Hematopoietic multipotent progenitor cell treated with erythropoietin and hydrocortisone succinate and interleukin-3 and kit ligand, for 15 days (in vitro differentiated cells): ENCODE data around the gene LYSMD1.
"Not testable (repeated sequence)": the region's sequence is repeated elsewhere in the genome, so short reads cannot be mapped to it uniquely, and the experiment has no call there.

Experiments used
- DNase-seq: peaks from one replicate; pipeline ENCODE4 v3.0.0-alpha.2; 2015; ENCODE audit warnings: low spot score

LYSMD1 gene, protein sequence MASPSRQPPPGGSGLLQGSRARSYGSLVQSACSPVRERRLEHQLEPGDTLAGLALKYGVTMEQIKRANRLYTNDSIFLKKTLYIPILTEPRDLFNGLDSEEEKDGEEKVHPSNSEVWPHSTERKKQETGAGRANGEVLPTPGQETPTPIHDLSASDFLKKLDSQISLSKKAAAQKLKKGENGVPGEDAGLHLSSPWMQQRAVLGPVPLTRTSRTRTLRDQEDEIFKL

DNA sequence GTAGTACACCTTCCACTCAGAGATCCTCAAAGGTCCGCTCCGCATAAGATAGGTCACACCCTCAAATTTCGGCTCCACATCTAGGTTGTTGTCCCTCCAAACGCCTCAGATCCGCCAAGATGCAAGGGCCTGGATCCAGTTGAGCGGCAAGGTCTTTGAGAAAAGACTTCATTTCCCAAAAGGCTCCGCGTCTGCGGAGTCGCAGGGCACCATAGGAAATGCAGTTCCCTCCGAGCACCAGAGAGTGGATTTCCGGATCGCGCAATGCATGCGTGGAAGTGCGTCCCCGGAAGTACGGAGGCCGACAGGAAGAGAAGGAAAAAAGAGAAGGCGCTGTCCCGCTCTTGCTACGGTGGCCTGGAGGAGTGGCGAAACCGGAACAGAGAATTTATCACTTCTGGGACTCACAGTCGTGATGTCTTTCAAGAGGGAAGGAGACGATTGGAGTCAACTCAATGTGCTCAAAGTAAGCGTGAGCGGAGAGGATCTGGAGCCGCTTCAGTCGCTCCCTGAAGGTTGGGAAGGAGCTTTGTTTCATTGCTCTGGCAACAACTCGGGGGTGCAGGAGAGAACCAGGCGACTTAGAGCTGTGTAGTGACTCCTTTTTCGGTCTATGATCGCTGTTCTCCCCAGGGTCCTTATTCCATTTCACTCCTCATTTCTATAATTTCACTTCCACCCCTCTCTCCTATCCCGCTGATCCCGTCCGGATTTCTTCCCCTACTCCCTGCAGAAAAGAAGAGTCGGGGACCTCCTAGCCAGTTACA is at the start of gene LYSMD1, which contains the start of gene SCNM1:
Gene LYSMD1, minus strand, starts transcription at position 165 of the 767 bp plus-strand sequence. CDS start 644 bp downstream, outside the sequence.
Gene SCNM1, plus strand, starts transcription at position 407 of the 767 bp plus-strand sequence. Its CDS starts 9 bp downstream, at position 416.
- DNase-seq, result peak; percentile 98

DNA sequence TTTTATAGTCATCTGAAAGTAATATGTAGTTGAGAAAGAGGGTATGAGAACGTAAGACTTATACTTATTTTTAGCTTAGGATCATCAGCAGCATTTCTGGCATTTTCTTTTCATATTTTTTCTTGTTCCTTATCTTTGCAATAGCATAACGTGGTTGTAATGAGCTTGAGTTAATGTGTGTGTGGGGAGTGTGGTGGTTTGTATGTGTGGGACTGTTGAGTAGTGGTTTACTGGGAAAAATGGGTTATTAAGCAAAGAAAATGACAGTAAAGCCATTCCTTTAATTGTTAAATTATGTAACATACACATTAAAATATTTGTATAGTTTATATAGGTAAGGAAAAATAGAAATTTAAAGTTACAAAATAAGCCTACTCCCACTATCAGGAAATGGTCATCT is 47.9 kb upstream of the LYSMD1 start:
- DNase-seq, result no peak

DNA sequence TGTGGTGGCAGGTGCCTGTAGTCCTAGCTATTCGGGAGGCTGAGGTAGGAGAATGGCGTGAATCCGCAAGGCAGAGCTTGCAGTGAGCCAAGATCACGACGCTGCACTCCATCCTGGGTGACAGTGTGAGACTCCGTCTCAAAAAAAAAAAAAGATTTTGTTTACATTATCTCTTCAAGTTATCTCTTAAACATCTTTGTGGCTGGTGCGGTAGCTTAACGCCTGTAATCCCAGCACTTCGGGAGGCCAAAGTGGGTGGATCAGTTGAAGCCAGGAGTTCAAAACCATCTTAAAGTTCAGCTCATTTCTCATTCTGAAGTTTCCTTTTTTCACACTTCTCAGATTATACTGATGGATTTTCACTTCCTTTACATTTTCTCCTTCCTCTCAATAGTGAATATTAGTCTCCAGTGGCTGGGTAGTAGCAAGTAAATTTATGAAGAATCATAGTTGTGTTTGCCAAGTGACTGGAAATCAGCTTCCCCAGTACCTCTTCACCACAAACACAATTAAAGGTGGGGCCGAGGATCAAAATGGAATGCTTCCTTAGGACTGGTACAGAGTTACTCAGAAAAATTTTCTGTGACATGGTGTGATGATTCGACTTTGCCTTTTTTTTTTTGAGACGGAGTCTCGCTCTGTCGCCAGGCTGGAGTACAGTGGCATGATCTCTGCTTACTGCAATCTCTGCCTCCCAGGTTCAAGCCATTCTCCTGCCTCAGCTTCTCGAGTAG is 46.4 kb upstream of the LYSMD1 start:
- no peak for DNase-seq

DNA sequence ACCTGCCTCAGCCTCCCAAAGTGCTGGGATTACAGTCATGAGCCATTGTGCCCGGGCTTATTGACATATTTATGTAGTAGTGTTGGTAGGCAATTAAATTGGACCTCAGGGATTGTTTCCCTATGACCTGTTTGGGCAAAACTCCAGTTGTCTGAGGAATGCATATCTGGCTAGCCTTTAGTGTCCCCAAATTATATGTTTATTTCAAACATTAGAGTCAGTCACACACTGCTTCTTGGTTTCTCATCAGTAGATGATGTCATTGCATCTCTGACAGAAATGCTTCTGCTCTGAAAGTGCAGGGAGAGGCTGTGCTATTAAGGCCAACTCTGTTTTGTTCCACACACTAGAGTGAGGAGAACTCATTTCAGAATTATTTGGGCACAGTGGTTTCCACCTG is 45.1 kb upstream of the LYSMD1 start:
- DNase-seq, result no peak

DNA sequence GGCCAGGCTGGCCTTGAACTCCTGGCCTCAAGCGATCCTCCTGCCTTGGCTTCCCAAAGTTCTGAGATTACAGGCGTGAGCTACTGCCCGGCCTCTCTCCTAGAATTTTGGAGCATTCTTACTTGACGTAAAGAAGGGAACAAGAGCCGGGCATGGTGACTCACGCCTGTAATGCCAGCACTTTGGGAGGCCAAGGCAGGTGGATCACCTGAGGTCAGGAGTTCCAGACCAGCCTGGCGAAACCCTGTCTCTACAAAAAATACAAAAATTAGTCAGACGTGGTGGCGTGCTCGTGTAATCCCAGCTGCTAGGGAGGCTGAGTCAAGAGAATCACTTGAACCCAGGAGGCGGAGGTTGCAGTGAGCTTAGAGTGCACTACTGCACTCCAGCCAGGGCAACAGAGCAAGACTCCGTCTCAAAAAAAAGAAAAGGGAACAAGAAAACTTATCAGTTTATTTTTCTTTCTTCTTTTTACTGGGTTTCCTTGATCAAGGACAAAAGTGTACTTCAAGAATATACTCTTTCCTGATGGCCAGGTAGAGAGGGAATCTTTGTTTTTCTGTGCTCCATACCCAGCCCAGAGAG is 39.8 kb upstream of the LYSMD1 start:
- not testable (repeated sequence) for DNase-seq

DNA sequence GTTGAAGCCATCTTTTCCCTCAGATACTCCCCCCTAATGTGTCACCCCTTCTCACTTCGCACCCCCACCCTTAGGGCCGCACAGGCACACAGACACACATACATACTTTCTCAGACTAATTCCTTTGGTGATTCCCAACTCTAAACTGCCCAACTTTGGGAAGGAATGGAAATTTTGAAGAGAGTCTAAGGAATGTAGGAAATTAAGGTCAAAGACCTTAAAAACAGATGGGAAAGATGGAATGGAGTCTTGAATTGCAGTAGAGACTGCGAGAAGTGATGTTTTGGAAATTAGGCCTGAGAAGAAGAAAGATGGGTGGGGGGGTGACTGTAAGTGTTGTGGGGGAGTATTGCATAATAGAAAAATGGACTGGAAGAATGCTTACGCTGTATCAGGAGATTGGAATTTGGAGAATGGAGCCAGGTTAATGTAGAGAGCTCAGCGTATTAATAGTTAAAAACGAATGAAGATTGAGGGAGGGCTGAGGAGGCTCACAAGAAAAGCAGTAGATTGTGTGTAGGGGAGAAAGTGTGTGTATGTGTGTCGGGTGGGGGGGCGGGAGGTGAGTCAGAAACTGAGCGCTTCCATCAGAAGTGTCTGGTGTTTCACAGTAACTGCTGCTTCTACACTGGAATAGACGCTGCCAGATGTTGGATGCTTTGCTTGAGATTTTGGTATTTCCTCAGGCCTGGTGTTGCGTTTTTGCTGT is 34.3 kb upstream of the LYSMD1 start:
- DNase-seq, result no peak

DNA sequence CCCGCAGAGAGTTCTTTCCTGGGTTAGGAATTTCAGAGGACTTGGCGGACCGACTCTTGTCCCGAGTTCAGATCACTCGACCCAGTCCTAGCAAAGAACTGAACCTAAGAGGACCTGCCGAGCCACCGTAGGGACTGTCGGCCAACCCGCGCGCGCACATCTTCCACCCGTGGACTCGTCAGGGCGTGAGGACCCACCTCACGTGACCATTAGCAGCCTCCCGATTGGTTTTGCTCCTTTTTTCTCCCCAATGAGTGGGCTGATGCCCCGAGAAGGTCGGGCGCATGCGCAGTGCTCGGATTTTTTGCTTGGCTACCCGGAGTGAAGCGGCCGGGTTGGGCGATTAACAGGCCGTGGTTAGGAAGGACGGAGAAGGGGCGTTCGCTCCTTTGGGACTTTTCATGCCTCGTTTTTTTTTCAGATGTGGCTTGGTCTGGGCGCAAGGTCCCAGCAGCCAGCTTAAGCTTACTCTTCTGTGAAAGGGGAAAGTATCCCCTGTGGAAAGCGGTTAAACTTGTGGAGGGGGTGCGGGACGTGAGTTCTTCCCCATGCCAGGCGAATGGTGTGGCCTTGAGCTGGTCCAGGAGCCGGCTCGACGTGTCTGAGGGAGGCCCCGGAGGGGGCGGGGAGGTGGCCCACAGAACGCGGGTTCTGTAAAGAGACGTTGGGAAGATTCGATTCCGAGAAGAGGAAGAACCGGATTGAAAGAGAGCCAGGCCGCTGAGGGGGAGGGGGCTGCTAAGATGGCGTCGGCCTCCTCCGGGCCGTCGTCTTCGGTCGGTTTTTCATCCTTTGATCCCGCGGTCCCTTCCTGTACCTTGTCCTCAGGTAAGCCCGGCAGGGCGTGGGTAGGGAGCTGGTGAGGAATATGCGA is 32.8 kb upstream of the LYSMD1 start, which contains the start of gene PIP5K1A:
Gene PIP5K1A, plus strand, starts transcription at position 299 of the 874 bp plus-strand sequence. Its CDS starts 445 bp downstream, at position 744.
- DNase-seq, result peak; percentile 97

DNA sequence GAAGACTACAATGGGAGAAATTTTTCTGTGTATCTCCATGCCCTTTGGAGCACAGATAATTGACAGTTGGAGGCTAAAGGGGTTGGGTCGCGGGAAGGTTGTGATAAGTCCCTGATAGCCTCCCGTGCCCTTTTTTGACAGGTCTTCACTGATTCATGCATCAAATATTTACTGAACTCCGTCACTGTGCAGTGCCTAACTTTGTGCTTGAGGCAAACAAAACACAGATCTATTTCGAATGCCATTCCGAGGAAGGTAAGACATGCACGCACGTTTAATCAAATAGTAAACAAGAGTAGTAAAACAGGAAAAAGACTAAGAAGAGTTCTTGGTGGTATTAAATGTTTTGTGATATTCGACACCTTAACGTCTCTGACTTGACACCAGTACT is 32.2 kb upstream of the LYSMD1 start:
- no peak for DNase-seq

DNA sequence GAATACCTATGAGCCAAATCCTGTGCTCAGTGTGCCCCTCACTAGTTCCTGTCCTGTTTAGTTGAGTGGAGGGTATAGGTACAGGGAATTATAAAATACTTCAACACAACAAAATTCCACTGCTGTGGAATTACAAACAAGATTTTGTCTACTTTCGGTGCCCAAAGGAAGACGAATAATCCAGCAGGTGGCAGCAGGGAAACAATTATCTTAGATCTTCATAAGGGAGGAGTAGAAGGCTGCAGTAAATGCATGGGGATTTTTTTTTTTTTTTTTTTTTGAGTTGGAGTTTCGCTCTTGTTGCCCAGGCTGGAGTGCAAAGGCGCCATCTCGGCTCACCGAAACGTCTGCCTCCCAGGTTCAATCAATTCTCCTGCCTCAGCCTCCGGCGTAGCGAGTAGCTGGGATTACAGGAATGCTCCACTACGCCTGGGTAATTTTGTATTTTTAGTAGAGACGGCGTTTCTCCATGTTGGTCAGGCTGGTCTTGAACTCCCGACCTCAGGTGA is 30.6 kb upstream of the LYSMD1 start:
- DNase-seq, result peak; percentile 80

DNA sequence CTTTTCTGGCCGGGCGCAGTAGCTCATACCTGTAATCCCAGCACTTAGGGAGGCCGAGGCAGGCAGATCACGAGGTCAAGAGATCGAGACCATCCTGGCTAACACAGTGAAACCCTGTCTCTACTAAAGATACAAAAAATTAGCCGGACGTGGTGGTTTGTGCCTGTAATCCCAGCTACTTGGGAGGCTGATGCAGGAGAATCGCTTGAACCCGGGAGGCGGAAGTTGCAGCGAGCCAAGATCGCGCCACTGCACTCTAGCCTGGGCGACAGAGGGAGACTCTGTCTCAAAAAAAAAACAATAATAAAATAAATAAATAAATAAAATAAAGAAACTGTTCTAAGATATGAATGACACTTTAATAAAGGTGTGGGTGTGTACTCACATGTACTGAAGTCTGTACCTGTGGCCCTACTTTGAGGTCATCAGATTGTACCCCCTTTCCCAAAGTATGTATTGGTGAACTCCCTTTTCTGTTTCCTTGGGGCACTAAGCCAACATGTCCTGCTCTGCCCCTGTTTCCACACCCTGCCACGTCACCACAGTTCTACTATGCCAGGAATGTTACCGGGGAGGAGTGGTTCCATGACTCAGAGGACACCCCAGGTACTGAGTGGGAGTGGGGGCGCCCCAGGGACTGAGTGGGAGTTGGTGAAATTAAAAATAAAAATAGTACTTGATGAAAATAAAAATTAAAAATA is 29.3 kb upstream of the LYSMD1 start:
- DNase-seq, result peak; percentile 75

DNA sequence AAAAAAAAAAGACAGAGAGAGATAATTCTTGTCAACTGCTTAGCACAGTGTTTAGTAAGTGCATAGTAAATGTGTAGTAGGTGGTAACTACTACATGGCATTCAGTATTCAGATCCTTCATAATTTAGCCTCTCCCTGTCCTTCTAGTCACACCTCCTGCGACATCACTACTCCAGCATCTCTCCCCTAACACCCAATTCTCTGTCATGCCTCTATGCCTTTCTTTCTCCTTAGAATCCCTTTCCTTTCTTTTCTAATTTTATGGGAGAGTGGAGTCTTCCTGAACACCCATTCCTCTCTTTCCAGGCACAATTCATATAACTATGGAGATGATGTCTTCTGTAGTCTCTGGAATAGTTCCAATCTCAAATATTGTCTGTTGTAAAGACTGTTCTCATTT is 28.2 kb upstream of the LYSMD1 start:
- no peak for DNase-seq

DNA sequence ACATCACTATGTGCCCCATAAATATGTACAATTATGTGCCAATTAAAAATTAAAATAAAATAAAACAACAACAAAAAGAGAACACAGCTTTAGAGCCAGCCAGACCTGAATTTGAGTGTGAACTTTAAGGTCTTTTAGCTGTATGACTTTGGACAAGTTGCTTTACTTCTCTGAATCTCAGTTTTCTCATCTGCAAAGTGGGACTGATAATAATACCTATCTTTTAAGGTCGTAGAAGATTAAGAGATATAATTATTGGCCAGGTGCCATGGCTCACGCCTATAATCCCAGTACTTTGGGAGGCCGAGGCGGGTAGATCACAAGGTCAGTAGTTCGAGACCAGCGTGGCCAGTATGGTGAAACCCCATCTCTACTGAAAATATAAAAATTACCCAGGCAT is 27.6 kb upstream of the LYSMD1 start:
- DNase-seq, result no peak

DNA sequence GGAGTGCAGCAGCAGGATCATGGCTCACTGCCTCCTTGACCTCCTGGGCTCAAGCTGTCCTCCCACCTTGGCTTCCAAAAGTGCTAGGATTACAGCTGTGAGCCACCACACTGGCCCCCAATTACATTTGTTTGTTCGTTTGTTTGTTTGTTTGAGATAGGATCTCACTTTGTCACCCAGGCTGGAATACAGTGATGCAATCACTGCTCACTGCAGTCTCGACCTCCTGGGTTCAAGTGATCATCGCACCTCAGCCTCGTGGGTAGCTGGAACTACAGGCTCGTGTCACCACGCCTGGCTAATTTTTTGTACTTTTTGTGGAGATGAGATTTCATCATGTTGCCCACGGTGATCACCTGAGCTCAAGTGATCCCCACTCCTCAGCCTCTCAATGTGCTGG is 26.3 kb upstream of the LYSMD1 start:
- no peak for DNase-seq

DNA sequence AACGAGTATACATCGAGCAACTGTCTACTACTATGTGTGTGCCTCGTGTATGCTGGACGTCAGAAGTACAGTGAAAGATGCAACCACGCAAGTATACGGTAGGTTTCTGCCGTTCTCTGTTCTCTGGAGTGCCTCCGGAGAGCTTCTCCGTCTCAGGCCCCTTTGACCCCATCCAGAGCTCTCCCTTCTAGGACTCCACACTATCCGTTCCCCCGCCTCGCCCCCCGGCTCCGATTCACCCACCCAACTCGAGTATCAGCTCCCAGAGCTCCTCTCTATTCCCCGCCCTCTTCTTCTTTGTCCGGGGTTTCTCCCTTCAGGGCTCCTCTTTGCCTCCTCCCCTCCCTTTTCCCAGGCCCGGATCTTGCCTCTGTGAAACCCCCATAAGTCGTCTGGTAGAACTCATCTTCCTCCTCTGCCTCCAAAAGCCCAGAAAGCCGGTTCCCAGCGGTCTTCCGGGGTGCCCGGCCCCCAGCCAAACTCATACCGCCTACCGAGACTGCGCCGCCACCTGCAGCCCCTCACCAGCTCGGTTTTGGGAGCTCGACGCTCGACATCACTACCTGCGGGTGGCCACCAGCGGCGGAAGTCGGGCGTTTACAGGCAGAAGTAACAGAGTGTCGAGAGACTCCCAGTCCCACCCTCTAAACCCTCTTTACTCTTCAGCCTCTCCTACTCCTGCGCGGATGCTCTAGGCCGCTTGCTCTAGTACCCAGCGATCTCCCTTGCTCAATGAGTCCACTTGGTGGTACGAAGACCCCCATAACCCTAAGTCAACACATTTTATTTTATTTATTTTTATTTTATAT is 24.1 kb upstream of the LYSMD1 start, which contains the start of gene VPS72:
Gene VPS72, minus strand, starts transcription at position 561 of the 809 bp plus-strand sequence. Its CDS starts 76 bp downstream, at position 485.
- peak; percentile 83 for DNase-seq

DNA sequence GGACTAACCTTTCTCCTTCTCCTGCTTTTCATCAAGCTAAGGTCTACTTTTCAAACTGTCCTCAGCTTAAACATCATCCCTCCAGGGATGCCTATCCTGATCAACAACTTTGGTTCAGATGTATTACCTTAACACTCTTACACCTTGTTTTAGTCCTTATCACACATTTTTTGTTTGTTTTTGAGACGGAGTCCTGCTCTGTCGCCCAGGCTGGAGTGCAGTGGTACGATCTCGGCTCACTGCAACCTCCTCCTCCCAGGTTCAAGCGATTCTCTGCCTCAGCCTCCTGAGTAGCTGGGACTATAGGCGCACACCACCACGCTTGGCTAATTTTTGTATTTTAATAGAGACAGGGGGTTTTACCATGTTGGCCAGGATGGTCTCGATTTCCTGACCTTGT is 23.0 kb upstream of the LYSMD1 start:
- DNase-seq, result not testable (repeated sequence)

DNA sequence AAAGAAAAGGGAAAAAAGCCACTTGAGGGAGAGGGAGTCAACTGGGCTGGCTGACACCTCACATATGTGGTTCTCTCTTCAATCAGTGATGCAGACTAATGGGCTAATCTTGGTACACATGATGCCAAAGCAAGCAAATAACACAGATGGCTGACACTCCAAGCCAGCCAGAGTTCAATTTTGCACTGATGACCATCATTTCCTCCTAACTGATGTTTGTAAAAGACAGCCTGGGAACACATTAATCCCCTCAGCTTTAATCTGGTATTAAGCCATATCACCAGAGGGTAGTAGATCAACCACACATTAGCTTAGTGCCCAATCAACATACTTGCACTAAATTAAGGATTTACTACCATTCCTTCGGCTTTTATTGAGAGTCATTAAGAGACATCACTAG is 21.5 kb upstream of the LYSMD1 start:
- DNase-seq, result no peak

DNA sequence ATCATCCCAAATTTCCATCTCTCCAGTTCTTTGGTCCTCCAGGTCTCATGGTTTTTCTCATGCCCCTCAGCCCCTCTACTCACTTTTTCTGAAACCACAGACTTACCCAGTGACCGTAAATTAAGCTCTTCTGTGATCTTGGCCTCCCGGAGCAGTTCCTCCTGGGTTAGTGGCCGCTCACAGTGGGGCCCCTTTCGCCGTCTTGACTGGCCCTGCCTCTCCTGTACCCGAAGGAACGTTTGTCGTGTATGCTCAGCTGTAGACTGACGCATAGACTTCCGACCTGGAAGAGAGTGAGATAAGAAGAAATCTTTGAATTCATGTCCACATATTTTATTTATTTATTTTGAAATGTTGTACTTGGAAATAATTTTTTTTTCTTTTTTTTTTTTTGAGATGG is 18.5 kb upstream of the LYSMD1 start:
- DNase-seq, result no peak

DNA sequence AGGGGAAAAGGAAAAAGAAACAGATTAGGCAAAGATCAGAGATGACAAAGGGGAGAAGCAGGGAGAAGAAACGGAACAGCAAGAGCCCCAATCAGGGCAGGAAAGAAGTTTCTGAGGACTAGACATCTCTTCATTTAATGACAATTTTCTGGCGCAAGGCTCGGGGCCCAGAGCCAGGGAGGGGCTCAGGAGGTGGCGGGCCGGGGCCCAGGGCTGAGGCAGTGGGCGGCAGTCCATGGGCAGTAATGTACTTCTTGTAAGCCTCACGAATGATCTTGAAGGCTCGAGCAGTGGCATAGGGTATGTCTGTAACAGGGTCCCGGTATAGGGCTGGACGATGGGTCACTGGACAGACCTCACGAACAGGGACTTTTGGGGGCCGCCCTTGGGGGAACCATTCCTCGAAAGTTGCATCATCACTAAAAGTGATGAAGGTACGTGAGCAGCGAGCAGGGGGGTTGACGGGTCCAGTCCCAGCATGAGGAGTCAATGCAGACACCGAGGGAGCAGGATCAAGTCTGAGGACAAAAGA is 10.9 kb upstream of the LYSMD1 start:
- DNase-seq, result no peak

DNA sequence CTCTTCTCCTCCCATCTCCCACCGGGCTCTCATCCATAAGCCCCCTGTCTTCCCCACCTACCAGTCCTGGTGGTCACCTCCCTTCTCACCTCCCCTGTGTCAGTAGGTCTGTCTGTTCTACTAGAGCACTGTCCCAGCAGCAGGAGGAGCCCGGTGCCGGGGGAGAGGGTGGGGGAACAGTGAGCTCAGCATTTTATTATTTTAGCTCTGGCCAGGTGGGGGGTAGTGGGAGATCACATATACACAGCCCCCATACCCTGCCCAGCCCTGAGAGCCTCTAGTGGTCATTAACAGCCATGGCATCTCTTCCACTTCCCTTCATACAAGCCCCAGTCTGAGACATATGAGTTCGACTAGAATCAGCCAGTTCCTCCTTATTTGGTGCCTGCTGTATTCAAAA is 10.2 kb upstream of the LYSMD1 start, which contains the start of gene TMOD4:
Gene TMOD4, minus strand, starts transcription at position 119 of the 400 bp plus-strand sequence. CDS start 1,106 bp downstream, outside the sequence.
- DNase-seq, result no peak
